Frontal cortex (tissue), 1 donor: ENCODE results near the gene KRI1. TPM values are rescaled to one million over a fixed set of nuclear protein-coding genes. Genes with fewer than 3 reads are reported as not detected.

ENCODE experiments used
- small RNA-seq: library from RNA; depleted of rRNA; stranded (forward); fragments of <200 nt; gene quantifications from one replicate; pipeline ENCODE3, GENCODE V24; 2014
- total RNA-seq: library from RNA; depleted of rRNA; stranded (reverse); fragments of >200 nt; gene quantifications from one replicate; pipeline ENCODE4 v1.2.3, GENCODE V29; 2014

The KRI1 gene
- total RNA-seq, 1 donor from 2014 or later: 2.0 TPM

Small RNA genes within 50 kb of the gene (small RNA-seq; reads per million reads assigned to genes)
- gene MIR1238: not detected
- not detected for gene RNU7-140P

Other genes starting within 250 kb of the KRI1 start
- 11.4 TPM for gene FDX2, start 250.0 kb downstream of the KRI1 start, total RNA-seq
- 2.4 TPM for gene RAVER1, start 232.5 kb downstream of the KRI1 start, total RNA-seq
- gene ICAM3, start 226.4 kb downstream of the KRI1 start, total RNA-seq: 0.82 TPM
- gene TYK2, start 185.4 kb downstream of the KRI1 start, total RNA-seq: 29.8 TPM
- gene CDC37, start 162.5 kb downstream of the KRI1 start, total RNA-seq: 44.0 TPM
- 3.3 TPM for gene PDE4A, start 145.5 kb downstream of the KRI1 start, total RNA-seq
- 45.7 TPM for gene KEAP1, start 62.7 kb downstream of the KRI1 start, total RNA-seq
- 0.41 TPM for gene S1PR5, start 48.6 kb downstream of the KRI1 start, total RNA-seq
- 7.3 TPM for gene ATG4D, start 22.1 kb downstream of the KRI1 start, total RNA-seq
- gene CDKN2D, start 3.0 kb upstream of the KRI1 start, total RNA-seq: 73.0 TPM
- gene AP1M2, start 21.3 kb upstream of the KRI1 start, total RNA-seq: 0.41 TPM
- gene SLC44A2, start 59.5 kb upstream of the KRI1 start, total RNA-seq: 18.8 TPM
- gene ILF3, start 88.3 kb upstream of the KRI1 start, total RNA-seq: 132 TPM
- 31.8 TPM for gene QTRT1, start 135.4 kb upstream of the KRI1 start, total RNA-seq
- gene DNM2, start 152.1 kb upstream of the KRI1 start, total RNA-seq: 38.3 TPM